ENCODE results near the gene PYCARD. TPM values are rescaled to one million over a fixed set of nuclear protein-coding genes. Genes with fewer than 3 reads are reported as not detected.

Gene PYCARD
- total and polyA plus RNA-seq, 2 donors (not counting 3 experiments of a cell fraction or from before 2014, with no cell fraction given), result 19.1 to 40.1 TPM

DNA sequence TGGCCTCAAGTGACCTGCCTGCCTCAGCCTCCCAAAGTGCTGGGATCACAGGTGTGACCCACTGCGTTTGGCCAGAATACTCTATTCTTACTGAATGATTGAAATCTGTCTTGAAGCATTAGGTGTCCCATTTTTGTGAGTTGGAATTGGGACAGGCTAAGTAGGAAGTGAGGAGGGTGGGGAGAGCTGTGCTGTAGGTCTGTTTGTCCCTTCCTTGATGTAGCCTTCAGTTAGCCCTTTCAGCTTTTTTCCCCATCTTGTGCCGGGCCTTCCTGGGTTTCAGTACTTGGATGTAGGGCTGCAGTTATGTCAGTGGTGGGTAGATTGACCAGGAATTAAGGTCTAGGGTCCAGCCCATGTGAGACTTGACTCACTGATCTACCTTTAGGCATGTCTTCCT lies 8.7 kb downstream of the PYCARD start:
- no peak for FAIRE-seq
- TF ChIP-seq GATA2 (IDR thresholded peaks at IDR 0.05; ENCODE audit: insufficient read depth, insufficient read length, low read depth, low read length), result no peak
- dilution Hi-C loops (cut with MboI; ENCODE audit: extremely low pct_ligation_motif_present, low sequenced_read_pairs), result no loop called here
- no peak for DNase-seq (ENCODE audit: low read depth, low spot score)
- Histone ChIP-seq H3K9me3 (replicated peaks; ENCODE audit: control insufficient read depth, insufficient read depth, low read length) (no peaks in the 10 kb centered on the region), H3K9me1 (replicated peaks; ENCODE audit: control insufficient read depth, extremely low read depth, insufficient read depth, low read length) (no peaks in the 10 kb centered on the region), H3K36me3 (ENCODE audit: control insufficient read depth in 2 of 2, extremely low read depth in 1 of 2, insufficient read depth in 2 of 2, low read length in 2 of 2) (peaks cover 47 to 62% of the 10 kb centered on the region in 2 experiments), H3K79me2 (ENCODE audit: control insufficient read depth, insufficient read depth, low read length) (peaks cover 24% of the 10 kb centered on the region), H3K9ac (replicated peaks; ENCODE audit: extremely low read depth, insufficient read depth, low read length) (no peak overlapping the region), H3K27me3 (ENCODE audit: control insufficient read depth in 2 of 2, insufficient read depth in 2 of 2, low read length in 2 of 2) (no peaks in the 10 kb centered on the region), H3K4me2 (ENCODE audit: insufficient read depth, low read length) (no peak overlapping the region), H2AFZ (ENCODE audit: low read depth, low read length) (no peak overlapping the region), H4K20me1 (replicated peaks; ENCODE audit: control insufficient read depth, extremely low read depth, insufficient read depth, low read length) (peaks cover 3% of the 10 kb centered on the region), H3K4me3 (replicated peaks in 1 of 3; ENCODE audit: insufficient read depth in 1 of 3, low read depth in 1 of 3, low read length in 3 of 3) (no peak overlapping the region), H3K4me1 (ENCODE audit: control insufficient read depth, extremely low read depth, insufficient read depth, low read length) (no peaks in the 10 kb centered on the region), H3K27ac (ENCODE audit: insufficient read depth, low read depth, low read length) (no peak overlapping the region)
- BruUV-seq (replicated peaks), result no TSS peak
- POLR2A ChIA-PET, result interaction anchor here (0.6 kb wide), 1 partner anchor 14 kb away, joined by 5 read pairs; the partner anchor contains the start of gene FUS
- CTCF ChIA-PET, result no interaction called here
- intact Hi-C loops (cut with micrococcal nuclease), result no loop called here

DNA sequence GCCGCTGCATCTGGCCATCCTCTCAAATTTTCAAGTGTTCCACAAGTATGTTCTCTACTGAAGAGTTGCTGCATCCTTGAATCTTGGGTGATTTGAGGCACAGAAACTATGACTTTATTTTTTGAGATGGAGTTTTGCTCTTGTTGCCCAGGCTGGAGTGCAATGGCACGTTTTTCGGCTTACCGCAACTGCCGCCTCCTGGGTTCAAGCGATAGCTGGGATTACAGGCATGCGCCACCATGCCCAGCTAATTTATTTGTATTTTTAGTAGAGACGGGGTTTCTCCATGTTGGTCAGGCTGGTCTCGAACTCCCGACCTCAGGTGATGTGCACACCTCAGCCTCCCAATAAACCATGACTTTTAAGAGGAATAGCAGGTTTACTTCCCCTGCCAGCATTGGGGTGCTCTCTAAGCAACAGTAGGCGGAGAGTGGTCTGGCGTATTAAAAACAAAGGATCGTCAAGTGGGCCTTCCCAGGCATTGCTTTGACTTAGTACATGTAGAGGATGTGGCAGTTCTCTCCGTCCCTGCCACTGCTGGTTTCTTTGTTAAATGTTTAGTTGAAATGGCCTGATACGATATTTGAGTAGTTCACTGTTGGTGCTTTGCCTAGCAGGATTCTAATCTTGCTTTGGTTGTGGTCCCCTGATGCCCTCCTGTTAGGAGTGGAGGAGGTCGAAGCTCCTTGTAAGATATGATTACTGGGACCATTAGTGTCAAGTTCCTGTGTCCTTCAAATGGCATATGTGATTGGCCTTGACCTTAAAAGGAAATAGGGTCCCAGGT lies 9.5 kb downstream of the PYCARD start:
- peaks cover 54 to 68% of the 10 kb centered on the region in 2 experiments for H3K36me3 ChIP-seq (ENCODE audit: control insufficient read depth in 2 of 2, extremely low read depth in 1 of 2, insufficient read depth in 2 of 2, low read length in 2 of 2)
- no peak overlapping the region for H3K9ac ChIP-seq (replicated peaks; ENCODE audit: extremely low read depth, insufficient read depth, low read length)
- peaks cover 3% of the 10 kb centered on the region for H4K20me1 ChIP-seq (replicated peaks; ENCODE audit: control insufficient read depth, extremely low read depth, insufficient read depth, low read length)
- H3K27ac ChIP-seq (ENCODE audit: insufficient read depth, low read depth, low read length), result no peak overlapping the region
- H3K4me3 ChIP-seq (replicated peaks in 1 of 3; ENCODE audit: insufficient read depth in 1 of 3, low read depth in 1 of 3, low read length in 3 of 3), result no peak overlapping the region
- H3K4me2 ChIP-seq (ENCODE audit: insufficient read depth, low read length), result no peak overlapping the region
- no peak overlapping the region for H2AFZ ChIP-seq (ENCODE audit: low read depth, low read length)
- intact Hi-C loops (cut with micrococcal nuclease) (no loop called here), dilution Hi-C loops (cut with MboI; ENCODE audit: extremely low pct_ligation_motif_present, low sequenced_read_pairs) (no loop called here)
- TF ChIP-seq GATA2 (IDR thresholded peaks at IDR 0.05; ENCODE audit: insufficient read depth, insufficient read length, low read depth, low read length), result no peak
- no peak for TF ChIP-seq POLR2AphosphoS5 (IDR thresholded peaks at IDR 0.05; ENCODE audit: insufficient read depth, low read depth, low read length)
- TF ChIP-seq, protein P1, sequence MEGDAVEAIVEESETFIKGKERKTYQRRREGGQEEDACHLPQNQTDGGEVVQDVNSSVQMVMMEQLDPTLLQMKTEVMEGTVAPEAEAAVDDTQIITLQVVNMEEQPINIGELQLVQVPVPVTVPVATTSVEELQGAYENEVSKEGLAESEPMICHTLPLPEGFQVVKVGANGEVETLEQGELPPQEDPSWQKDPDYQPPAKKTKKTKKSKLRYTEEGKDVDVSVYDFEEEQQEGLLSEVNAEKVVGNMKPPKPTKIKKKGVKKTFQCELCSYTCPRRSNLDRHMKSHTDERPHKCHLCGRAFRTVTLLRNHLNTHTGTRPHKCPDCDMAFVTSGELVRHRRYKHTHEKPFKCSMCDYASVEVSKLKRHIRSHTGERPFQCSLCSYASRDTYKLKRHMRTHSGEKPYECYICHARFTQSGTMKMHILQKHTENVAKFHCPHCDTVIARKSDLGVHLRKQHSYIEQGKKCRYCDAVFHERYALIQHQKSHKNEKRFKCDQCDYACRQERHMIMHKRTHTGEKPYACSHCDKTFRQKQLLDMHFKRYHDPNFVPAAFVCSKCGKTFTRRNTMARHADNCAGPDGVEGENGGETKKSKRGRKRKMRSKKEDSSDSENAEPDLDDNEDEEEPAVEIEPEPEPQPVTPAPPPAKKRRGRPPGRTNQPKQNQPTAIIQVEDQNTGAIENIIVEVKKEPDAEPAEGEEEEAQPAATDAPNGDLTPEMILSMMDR (IDR thresholded peaks at IDR 0.05; ENCODE audit: extremely low read depth in 1 of 2, insufficient read depth in 1 of 2, low read depth in 1 of 2, low read length in 2 of 2), result no peak
- TF ChIP-seq FOS (IDR thresholded peaks at IDR 0.05; ENCODE audit: borderline replicate concordance, insufficient read depth, low read length), result no peak
- TF ChIP-seq POLR2A (IDR thresholded peaks at IDR 0.05; ENCODE audit: low read depth, low read length), result no peak
- TF ChIP-seq EZH2 (IDR thresholded peaks at IDR 0.05; ENCODE audit: borderline replicate concordance, low read depth, low read length, severe bottlenecking), result no peak
- TF ChIP-seq, protein P2, sequence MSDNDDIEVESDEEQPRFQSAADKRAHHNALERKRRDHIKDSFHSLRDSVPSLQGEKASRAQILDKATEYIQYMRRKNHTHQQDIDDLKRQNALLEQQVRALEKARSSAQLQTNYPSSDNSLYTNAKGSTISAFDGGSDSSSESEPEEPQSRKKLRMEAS (IDR thresholded peaks at IDR 0.05; ENCODE audit: insufficient read depth, insufficient read length), result no peak
- no peak for TF ChIP-seq JUN (IDR thresholded peaks at IDR 0.05; ENCODE audit: borderline replicate concordance, insufficient read depth, insufficient read length, low read depth)
- TF ChIP-seq MYC (IDR thresholded peaks at IDR 0.05; ENCODE audit: low read depth, low read length), result no peak
- no peaks in the 10 kb centered on the region for H3K9me1 ChIP-seq (replicated peaks; ENCODE audit: control insufficient read depth, extremely low read depth, insufficient read depth, low read length)
- ChIA-PET POLR2A (interaction anchor here (1.2 to 2.0 kb wide), 2 partner anchors 11 to 13 kb away, joined by 5 to 11 read pairs; partner anchors contain the start of gene FUS), CTCF (interaction anchor here (1.0 to 1.5 kb wide), 2 partner anchors 8 to 14 kb away, joined by 3 read pairs; no protein-coding TSS in a partner anchor)
- DNase-seq (ENCODE audit: low read depth, low spot score) (no peak), FAIRE-seq (no peak)
- peaks cover 32% of the 10 kb centered on the region for H3K79me2 ChIP-seq (ENCODE audit: control insufficient read depth, insufficient read depth, low read length)
- no peaks in the 10 kb centered on the region for H3K27me3 ChIP-seq (ENCODE audit: control insufficient read depth in 2 of 2, insufficient read depth in 2 of 2, low read length in 2 of 2)
- no peaks in the 10 kb centered on the region for H3K9me3 ChIP-seq (replicated peaks; ENCODE audit: control insufficient read depth, insufficient read depth, low read length)
- H3K4me1 ChIP-seq (ENCODE audit: control insufficient read depth, extremely low read depth, insufficient read depth, low read length), result no peaks in the 10 kb centered on the region
- no TSS peak for BruUV-seq (replicated peaks)
